Subcutaneous adipose tissue (tissue), 4 donors: ENCODE measurements around the gene PIH1D2. TPM values are rescaled to one million over a fixed set of nuclear protein-coding genes. Genes with fewer than 3 reads are reported as not detected.

ENCODE experiments used
- small RNA-seq: library from RNA; depleted of rRNA; stranded (forward); fragments of <200 nt; gene quantifications from one replicate; pipeline ENCODE3, GENCODE V24; 2016
- total RNA-seq, 4 donors: library from RNA; depleted of rRNA; stranded (reverse); fragments of >200 nt; gene quantifications; one replicate each; pipeline ENCODE4 v1.1.0, GENCODE V29; 2016
- TF ChIP-seq, protein P1 (sequence below): fragments of 450-650 bp; IDR thresholded peaks from one replicate; pipeline ENCODE4 v1.5.1; 2016; ENCODE audit warnings: low read depth, mild to moderate bottlenecking, control low read depth, antibody characterized with exemption, moderate library complexity

The PIH1D2 gene
- total RNA-seq, 4 donors from 2014 or later: 1.3 to 10.4 (median 3.3) TPM

DNA sequence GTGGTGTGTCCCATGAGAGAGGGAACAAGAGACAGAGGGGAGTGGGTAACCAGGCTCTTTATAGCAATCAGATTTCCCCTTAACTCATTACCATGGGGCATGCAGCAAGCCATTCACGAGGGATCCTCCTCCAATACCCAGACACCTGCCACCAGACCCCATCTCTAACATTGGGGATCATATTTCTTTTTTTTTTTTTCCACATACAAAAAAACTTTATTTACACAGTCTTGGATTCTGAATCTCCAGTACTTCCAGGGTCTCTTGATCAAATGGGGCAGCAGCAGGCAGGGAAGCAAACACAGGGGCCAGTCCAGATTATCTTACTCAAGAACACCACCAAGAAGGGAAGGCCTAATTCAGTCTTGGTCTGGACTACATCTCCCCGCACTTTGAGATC is 44.4 kb downstream of the PIH1D2 start:
- TF ChIP-seq, protein P1, sequence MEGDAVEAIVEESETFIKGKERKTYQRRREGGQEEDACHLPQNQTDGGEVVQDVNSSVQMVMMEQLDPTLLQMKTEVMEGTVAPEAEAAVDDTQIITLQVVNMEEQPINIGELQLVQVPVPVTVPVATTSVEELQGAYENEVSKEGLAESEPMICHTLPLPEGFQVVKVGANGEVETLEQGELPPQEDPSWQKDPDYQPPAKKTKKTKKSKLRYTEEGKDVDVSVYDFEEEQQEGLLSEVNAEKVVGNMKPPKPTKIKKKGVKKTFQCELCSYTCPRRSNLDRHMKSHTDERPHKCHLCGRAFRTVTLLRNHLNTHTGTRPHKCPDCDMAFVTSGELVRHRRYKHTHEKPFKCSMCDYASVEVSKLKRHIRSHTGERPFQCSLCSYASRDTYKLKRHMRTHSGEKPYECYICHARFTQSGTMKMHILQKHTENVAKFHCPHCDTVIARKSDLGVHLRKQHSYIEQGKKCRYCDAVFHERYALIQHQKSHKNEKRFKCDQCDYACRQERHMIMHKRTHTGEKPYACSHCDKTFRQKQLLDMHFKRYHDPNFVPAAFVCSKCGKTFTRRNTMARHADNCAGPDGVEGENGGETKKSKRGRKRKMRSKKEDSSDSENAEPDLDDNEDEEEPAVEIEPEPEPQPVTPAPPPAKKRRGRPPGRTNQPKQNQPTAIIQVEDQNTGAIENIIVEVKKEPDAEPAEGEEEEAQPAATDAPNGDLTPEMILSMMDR: no peak

DNA sequence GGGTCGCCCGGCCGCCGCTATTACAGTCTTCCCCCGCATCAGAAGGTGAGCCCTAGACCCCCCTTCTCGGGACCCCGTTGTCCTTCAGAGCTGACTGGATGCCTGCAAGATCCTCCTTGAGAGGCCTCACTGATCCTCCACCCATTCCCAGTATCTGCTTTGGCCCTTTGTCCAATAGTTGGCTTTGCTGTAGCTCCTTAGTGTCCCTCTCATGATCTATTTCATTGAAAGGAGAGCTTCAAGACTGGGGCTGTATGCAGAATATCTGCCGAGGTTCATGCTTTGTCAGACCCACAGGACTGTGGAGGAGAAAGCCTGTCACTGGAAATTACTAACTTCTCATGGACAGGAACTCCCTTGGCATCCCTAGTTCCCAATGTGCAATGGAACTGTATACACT is 48.1 kb downstream of the PIH1D2 start:
- TF ChIP-seq, protein P1: no peak

DNA sequence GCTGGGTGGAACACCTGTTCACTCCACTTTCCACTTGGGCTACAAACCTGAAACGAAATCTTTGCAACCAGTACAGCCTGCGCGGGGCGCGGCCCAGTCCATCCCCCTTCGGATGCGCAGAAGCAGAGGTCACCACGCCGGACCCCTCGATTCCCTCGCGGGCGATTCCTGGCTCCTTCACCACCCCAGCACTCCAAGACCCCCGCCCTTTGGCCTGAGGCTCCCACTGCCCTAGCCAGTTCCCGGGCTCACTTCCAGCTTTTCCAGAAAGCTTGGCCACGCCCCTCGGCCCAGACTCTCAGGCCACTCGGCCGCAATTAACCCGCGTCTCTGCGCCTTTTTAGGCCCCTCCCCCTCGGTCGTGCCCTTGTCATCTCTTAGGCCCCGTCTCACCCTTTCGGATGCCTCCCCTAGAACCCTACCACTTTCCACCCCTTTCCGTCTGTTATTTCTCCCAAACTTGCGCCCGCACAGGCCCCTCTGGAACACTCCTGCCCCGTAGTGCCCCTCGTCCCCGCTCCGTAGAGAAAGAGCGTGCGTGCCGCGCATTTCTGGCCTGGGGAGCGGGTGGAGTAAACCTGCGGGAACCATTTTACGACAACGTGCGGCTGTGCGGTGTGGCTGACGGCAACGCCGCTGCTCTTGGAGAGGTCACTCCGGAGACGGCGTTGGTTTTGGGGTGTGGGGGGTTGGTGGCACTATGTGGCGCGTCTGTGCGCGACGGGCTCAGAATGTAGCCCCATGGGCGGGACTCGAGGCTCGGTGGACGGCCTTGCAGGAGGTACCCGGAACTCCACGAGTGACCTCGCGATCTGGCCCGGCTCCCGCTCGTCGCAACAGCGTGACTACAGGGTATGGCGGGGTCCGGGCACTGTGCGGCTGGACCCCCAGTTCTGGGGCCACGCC is 48.8 kb downstream of the PIH1D2 start, which contains the start of gene DLAT:
Gene DLAT, plus strand, starts transcription at position 636 of the 906 bp plus-strand sequence. Its CDS starts 65 bp downstream, at position 701.
- TF ChIP-seq, protein P1: no peak

DNA sequence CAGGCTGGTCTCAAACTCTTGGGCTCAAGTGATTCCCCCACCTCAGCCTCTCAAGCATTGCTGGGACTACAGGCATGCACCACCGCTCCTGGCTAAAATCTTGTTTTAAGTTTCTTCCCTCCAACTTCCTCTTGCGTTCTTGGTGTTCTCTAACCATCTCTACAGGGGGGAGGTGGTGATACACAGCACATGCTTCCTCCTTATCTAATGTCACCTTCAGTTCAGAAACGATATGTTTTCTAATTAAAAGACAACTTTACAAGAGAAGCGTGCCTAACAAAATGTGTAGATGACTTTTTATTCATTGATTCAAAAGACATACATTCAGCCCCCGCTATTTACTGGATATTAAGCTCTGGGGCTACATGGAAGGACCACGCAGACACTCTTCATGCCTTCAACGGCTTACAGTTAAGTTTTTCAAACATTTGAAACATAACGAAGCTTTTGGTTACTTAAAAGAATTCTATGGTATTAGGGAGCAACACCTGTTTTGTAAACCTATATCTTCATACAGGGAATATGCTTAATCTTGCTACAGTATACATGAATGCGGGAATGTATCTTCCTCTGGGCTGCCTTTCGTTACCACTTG is 49.5 kb downstream of the PIH1D2 start:
- TF ChIP-seq, protein P1: no peak

DNA sequence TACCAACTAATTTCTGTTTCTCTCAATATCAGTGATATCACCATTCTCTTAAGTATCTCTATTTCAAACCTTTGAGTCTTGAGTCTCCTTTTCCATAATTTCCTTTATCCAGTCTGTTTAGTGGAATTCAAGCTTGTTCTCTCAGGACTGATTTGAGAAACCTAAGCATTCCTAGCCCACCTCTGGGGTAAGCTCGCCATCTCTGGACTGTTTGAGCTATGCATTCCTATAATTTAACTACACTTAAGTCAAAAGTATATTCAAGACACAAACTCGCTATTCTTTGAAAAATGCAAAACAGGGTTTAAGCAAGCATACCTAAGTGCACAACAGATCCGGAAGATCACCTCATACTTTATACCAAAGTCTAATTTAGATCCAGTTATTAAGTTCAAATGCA is 50.7 kb downstream of the PIH1D2 start:
- TF ChIP-seq, protein P1: no peak

DNA sequence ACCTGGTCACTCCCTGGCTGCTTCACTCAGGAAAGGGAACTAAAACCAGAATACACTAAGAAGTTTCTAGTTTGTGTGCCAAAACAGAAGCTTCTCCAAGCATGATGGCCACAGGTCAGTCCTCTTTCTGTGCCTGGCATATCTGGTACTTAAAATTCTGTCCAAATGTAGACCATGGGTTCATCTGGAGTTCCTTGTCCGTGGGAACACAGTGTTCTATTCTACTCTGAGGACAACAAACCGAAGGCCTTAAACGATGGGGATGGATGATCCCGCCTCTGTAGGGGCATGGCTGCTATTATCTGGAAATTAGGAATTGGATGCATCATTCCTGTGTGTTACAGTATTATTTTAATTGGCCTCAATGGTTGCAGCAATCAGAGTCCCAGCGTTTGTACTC is 54.8 kb downstream of the PIH1D2 start:
- TF ChIP-seq, protein P1: no peak

Small RNA genes lying within 50 kb of the gene (small RNA-seq; reads per million reads assigned to genes)
- gene AP000907.3 (not detected), gene RNU6-893P (not detected)

Other genes starting within 250 kb of the PIH1D2 start
- gene ALG9, start 202.4 kb downstream of the PIH1D2 start, total RNA-seq: 10 to 100 TPM; 29.3 to 75.5 (median 49.0) TPM
- gene FDXACB1, start 194.9 kb downstream of the PIH1D2 start, total RNA-seq: 1 to 10 TPM; 1.1 to 2.3 (median 1.9) TPM
- gene CFAP68, start 194.5 kb downstream of the PIH1D2 start, total RNA-seq: 10 to 100 TPM; 19.4 to 30.9 (median 24.6) TPM
- gene CRYAB, start 162.2 kb downstream of the PIH1D2 start, total RNA-seq: 1,000 to 10,000 TPM in 1 of 4 donors, 100 to 1,000 TPM in 3; 295 to 1,416 (median 399) TPM
- 1 to 10 TPM; 1.4 to 3.6 (median 2.4) TPM for gene HSPB2, start 161.3 kb downstream of the PIH1D2 start, total RNA-seq
- gene C11orf52, start 155.1 kb downstream of the PIH1D2 start, total RNA-seq: 1 to 10 TPM in 3 of 4 donors, not detected in 1; 3.5 to 7.5 (median 4.1) TPM
- 10 to 100 TPM; 29.6 to 71.8 (median 56.5) TPM for gene DIXDC1, start 136.7 kb downstream of the PIH1D2 start, total RNA-seq
- gene DLAT, start 48.6 kb downstream of the PIH1D2 start, total RNA-seq: 10 to 100 TPM; 24.1 to 51.0 (median 28.6) TPM
- gene NKAPD1, start 282 bp upstream of the PIH1D2 start, total RNA-seq: 10 to 100 TPM; 15.0 to 18.5 (median 18.0) TPM
- 10 to 100 TPM; 30.9 to 56.6 (median 48.0) TPM for gene TIMM8B, start 12.7 kb upstream of the PIH1D2 start, total RNA-seq
- 100 to 1,000 TPM in 2 of 4 donors, 10 to 100 TPM in 2; 73.8 to 153 (median 103) TPM for gene SDHD, start 12.9 kb upstream of the PIH1D2 start, total RNA-seq
- gene IL18, start 90.1 kb upstream of the PIH1D2 start, total RNA-seq: 10 to 100 TPM in 3 of 4 donors, 1 to 10 TPM in 1; 9.2 to 81.6 (median 27.6) TPM
- gene TEX12, start 93.4 kb upstream of the PIH1D2 start, total RNA-seq: 1 to 10 TPM in 3 of 4 donors, not detected in 1; 1.1 to 1.5 (median 1.5) TPM
- 1 to 10 TPM; 2.1 to 6.4 (median 4.1) TPM for gene BCO2, start 101.5 kb upstream of the PIH1D2 start, total RNA-seq
- gene PTS, start 152.4 kb upstream of the PIH1D2 start, total RNA-seq: 10 to 100 TPM; 19.8 to 40.1 (median 25.6) TPM
- gene PLET1, start 186.8 kb upstream of the PIH1D2 start, total RNA-seq: not detected